GM18909 (cell line): ENCODE measurements around the gene USP34.
"Not testable (repeated sequence)": the region's sequence is repeated elsewhere in the genome, so short reads cannot be mapped to it uniquely, and the experiment has no call there.

Experiments
- ATAC-seq: cut with Tn5 transposase; IDR thresholded peaks from one replicate; pipeline ENCODE4 v1.9.1; 2021; ENCODE audit warnings: mild to moderate bottlenecking; ENCODE audit not compliant: unreplicated experiment, poor library complexity

Gene USP34

DNA sequence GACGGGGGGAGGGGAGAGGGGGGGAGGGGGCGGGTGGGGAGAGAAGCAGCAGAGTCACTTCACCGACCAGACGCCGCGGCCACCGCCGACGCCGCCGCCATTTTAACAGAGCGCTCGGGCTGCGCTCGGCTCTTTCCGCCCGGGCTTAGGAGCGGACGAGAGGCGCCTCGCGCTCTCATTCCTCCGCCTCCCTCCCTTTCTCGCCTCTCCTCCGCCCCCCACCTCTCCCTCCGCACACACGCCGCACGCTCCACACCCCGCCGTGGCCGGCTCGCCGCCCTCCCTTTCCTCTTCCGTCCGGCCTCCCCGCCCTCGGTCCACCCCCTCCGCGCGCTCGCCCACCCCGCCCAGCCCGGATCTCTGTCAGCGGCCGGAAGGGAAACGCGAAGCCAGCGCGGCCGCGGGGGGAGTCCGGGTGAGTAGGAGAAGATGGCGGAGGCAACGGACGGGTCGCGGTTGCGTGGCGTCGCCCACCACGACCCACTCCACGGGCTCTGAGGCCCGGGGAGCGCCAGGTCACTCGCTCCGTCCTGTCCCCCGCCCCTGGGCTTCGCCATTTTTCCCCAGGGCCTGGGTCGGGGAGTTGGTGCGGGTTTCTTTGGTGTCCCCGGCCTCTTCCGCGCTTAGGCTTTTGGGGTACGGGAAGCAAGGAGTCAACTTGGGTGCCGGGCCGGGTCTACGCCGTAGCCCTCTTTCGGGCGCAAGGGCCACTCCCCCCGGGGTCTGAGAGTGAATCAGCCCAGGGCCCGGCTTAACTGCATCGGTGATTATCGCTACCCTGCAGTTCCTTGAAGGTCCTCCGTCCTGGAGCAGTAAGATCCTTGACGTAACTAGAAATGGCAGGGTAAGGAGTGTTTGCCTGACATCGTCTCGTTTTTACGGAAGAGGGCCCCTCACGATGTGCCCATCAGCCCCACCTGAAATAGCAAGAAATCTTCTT, at the start of gene USP34:
TSS of gene USP34 (minus strand) at position 123 of the 940 bp plus-strand sequence. CDS start 395 bp downstream, outside the sequence.
- peak; percentile 81 for ATAC-seq

GRCh38 chr2:61520261-61520660, 49.4 kb upstream of the USP34 start:
- no peak for ATAC-seq

DNA sequence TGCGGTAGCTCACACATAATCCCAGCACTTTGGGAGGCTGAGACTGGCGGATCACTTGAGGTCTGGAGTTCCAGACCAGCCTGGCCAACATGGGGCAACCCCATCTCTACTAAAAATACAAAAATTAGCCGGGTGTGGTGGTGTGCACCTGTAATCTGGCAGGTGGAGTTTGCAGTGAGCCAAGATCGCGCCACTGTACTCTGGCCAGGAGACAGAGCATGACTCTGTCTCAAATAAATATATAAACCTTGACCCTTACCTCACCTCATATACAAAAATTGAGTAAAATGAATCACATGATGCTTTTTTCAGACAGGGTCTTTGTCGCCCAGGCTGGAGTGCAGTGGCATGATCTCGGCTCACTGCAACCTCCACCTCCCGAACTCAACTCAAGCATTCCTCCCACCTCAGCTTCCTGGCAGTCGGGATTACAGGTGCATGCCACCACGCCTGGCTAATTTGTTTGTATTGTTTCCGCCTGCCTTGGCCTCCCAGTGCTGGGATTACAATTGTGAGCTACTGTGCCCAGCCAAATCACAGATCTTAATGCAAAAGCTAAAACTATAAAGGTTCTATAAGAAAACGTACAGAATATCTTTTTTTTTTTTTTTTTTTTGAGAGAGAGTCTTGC, 42.0 kb upstream of the USP34 start:
- no peak for ATAC-seq

GRCh38 chr2:61510674-61511671, 40.1 kb upstream of the USP34 start:
- ATAC-seq = no peak

DNA sequence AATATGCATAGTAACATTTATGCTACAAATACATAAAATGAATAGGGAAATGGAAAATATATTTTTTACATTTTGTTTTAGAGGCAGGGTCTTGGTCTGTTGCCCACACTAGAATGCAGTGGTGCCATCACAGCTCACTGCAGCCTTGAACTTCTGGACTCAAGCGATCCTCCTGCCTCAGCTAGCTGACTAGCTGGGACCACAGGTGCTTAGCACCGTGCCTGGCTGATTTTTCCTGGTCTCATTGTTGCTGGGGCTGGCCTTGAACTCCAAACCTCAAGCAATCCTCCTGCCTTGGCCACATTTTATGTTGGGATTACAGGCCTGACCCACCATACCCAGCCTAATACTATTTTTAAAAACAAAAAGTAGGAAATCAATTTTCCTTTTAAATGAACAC, 34.1 kb upstream of the USP34 start:
- ATAC-seq = no peak

DNA sequence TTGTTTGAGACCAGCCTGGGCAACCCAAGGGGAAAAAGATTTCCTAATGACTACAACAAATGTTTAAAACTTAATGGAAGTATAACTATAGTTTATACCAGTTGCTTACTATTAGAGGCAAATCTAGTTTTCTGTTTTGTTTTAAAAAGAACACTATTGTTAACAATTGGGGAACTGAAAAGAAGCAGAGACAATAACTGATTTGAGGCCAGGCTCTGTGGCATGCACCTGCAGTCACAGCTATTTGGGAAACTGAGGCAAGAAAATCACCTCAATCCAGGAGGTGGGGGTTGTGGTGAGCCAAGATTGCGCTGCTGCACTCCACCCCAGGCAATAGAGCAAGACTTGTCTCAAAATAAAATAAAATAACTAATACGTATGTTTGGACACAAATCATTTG, 28.2 kb upstream of the USP34 start:
- ATAC-seq = no peak

GRCh38 chr2:61493523-61493942, 22.6 kb upstream of the USP34 start:
- no peak for ATAC-seq

DNA sequence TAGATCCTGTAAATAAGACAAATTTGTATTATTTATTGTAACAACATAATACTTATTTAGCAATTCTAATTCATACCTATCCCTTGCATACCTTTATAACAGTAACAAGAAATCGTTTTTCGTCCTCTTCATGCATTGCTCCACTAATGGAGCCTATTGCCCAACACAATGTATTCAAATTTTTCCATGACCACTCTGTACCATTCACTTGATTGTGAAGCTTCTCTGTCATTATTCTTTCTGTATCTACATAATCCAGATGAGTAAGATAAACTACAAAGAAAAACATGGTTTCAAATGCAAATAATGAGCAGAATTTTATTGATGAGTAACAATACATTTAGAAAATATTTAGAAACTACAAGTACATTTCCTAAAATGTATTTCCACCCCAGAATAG, 21.6 kb upstream of the USP34 start:
- no peak for ATAC-seq

- no peak for ATAC-seq
These were observed 14.4 kb upstream of the USP34 start for GRCh38 chr2:61485281-61485680.

DNA sequence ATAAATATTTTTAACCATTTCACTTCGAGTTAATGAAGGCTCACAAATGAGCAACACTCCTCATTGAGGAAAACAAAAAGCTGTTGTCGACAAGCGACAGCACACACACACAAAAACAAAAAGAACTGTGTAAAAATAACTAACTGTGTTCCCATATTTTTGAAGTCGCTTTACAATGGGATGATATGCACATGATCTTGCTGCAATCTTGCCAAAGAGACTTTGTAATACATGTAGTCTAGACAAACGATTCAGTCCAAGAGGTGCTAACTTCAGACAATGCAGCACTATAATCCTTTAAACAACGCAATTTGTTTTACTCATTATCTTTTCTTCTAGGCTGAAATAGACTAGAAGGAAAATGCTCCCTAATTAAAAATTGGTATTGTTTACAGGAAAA, 7.2 kb upstream of the USP34 start:
- no peak for ATAC-seq

DNA sequence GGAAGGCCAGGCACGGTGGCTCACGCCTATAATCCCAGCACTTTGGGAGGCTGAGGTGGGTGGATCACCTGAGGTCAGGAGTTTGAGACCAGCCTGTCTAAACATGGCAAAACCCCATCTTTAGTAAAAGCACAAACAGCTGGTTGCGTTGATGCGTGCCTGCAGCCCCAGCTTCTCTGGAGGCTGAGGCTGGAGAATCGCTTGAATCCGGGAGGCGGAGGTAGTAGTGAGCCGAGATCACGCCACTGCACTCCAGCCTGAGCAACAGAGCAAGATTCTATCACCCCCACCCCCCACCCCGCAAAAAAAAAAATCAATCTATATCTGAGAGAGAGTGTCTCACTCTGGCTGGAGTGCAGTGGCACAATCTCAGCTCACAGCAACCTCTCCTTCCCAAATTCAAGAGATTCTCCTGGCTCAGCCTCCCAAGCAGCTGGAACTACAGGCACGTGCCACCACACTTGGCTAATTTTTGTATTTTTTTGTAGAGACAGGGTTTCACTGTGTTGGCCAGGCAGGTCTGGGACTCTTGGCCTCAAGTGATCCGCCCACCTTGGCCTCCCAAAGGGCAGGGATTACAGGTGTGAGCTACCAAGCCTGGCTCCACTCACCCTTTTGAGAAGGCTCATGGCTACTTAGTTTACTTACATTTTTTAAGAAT, 6.2 kb upstream of the USP34 start:
- ATAC-seq = not testable (repeated sequence)

- ATAC-seq = peak; percentile 11
These were observed 1.3 kb upstream of the USP34 start for GRCh38 chr2:61471905-61472805.

DNA sequence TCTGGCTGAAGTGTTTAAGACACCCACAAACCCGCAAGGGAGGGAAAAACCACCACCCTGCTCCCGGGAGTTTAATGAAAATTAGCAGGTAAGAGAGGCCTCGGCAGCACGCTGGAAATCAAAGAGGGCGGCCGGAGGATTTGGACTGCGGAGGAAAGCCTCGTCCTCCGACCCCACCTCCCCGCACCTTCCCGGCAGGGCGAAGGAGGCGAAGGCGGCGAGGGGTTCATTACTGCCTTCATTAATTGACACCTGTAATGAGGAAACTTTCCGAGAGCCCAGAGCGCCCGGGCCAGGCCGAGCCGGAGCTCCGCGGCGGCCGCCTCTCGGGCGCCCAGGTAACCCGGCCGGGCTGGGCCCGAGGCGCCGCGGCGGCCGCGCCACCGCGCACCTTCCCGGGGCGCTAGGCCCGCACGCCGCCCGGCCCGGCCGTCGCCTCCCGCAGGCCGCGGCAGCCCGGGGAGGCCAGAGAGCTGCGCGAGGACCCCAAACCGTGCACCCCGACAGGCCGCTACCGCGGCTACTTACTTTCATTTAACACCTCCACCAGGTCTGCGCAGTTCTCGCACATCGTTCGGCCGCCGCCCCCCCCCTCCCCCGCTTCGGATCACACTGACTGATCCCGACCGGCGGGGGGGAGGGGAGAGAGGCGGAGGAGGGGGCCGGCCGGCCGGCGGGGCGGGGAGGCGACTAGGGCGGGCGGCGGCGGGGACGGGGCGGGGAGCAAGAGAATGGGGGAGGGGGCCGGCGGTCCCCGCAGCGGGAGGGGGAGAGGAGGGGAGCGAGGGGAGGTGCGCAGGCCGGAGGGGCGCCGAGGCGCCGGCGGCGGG, 550 bp downstream of the USP34 start:
- peak; percentile 36 for ATAC-seq

DNA sequence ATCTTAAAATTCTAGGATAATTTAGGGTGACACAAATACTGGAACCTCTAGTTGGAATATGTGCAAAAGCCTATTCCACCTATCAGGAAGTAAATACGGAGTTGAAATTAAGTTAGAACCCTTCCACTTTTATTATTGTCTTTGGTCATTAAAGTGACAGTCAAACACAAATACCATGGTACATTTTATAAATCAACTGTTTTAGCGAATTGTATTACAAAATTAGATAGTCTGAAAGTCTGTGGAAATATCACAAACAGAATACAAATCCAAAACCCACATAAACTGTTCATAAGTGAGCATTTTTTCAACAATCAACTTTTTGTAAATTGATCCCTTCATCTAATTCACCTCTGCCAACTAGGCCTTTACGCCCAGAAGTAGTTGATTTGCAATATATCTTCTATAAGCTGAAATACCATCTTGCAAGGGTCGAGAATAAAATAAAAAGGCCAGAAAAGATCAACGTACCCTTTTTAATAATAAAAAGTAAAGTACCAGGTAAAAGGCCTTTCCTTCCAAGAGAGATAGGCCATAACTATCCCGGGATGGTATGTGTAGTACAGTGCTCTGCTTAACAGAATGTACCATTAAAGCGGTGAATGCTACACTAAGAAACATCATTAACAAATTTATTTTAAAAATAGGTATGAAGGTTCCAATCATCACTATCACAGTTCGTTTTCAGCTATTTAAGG, 1.3 kb downstream of the USP34 start:
- no peak for ATAC-seq

DNA sequence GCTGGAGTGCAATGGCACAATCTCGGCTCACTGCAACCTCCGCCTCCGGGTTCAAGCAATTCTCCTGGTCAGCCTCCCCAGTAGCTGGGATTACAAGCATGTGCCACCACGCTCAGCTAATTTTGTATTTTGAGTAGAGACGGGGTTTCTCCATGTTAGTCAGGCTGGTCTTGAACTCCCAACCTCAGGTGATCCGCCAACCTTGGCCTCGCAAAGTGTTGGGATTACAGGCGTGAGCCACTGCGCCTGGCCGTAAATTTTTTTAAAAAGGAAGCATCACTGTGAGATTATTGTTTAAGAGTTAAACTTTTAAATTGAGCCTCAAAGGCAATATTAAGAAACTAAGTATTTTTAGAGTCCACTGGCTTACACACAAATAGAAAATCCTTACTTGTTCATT, 2.7 kb downstream of the USP34 start:
- ATAC-seq = not testable (repeated sequence)

- no peak for ATAC-seq
These were observed 5.8 kb downstream of the USP34 start for GRCh38 chr2:61465045-61465444.

- no peak for ATAC-seq
These were observed 7.0 kb downstream of the USP34 start for GRCh38 chr2:61463769-61464475.
